ENCODE results near the gene RHOV. TPM values are rescaled to one million over a fixed set of nuclear protein-coding genes. Genes with fewer than 3 reads are reported as not detected.

The RHOV gene
- total RNA-seq, 1 experiment from 2014 or later, result 6.0 TPM

DNA sequence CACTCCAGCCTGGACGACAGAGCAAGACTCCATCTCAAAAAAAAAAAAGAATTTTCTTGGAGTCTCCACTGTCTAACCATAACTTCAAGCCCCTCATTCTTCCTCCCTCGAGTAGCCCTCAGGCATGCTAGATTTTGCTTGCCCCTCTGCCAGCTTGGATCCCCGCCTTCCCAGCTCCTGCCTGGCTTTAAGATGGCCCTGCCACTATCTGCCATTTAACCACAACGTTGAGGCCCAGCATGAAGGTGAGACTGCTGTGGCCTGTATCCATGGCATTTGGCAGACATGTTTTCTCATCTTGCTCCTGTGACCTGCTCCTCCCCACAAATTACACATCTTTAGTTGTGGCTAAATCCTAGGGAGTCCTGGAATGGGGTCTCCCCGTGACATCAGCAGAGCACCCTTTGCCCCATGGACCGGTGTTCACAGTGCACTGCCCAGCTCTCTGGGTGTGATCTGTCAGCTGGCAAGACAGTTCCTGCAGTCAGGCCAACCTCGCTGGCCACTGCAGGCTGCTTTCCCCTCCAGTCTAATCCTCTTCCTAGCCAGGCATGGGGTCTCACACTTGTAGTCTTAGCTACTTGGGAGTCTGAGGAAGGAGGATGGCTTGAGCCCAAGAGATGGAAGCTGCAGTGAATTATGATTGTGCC, 30.6 kb upstream of the RHOV start:
- ATAC-seq, result no peak
- Histone ChIP-seq H2AFZ (ENCODE audit: low read depth, low read length, poor library complexity, severe bottlenecking) (no peak overlapping the region), H3K4me3 (replicated peaks in 1 of 2; ENCODE audit: low read depth in 1 of 2, low read length in 2 of 2) (no peak overlapping the region), H3K4me2 (ENCODE audit: low read length) (no peak overlapping the region), H3K9ac (ENCODE audit: low read length) (no peak overlapping the region), H3K36me3 (ENCODE audit: control insufficient read depth in 1 of 2, insufficient read depth in 2 of 2, low read length in 2 of 2) (peaks cover 3 to 14% of the 10 kb centered on the region in 2 experiments; a peak in 2 of 4 replicates), H3K9me3 (ENCODE audit: control insufficient read depth in 1 of 2, insufficient read depth in 1 of 2, low read depth in 1 of 2, low read length in 2 of 2) (no peaks in the 10 kb centered on the region), H3K27ac (ENCODE audit: low read depth, low read length) (peak overlapping the region; percentile 26; the same call in 1 of the 2 replicates), H3K27me3 (ENCODE audit: insufficient read depth, low read length) (no peaks in the 10 kb centered on the region), H3K9me2 (ENCODE audit: insufficient read depth) (no peaks in the 10 kb centered on the region), H4K20me1 (ENCODE audit: insufficient read depth) (no peaks in the 10 kb centered on the region), H3K79me2 (ENCODE audit: insufficient read depth, low read length) (no peaks in the 10 kb centered on the region; the same call in 1 of the 2 replicates), H3K4me1 (ENCODE audit: control insufficient read depth in 1 of 2, insufficient read depth in 2 of 2, low read length in 2 of 2) (peaks cover 32 to 40% of the 10 kb centered on the region in 2 experiments)
- TF ChIP-seq YY1 (IDR thresholded peaks at IDR 0.05; ENCODE audit: extremely low read depth, insufficient replicate concordance, low read depth, low read length), result no peak
- TF ChIP-seq ZNF274 (IDR thresholded peaks at IDR 0.05; ENCODE audit: low read depth, low read length), result no peak
- TF ChIP-seq ZFX (IDR thresholded peaks at IDR 0.05), result no peak
- no peak for TF ChIP-seq EGR1 (IDR thresholded peaks at IDR 0.05; ENCODE audit: low read depth)
- TF ChIP-seq SIN3A (IDR thresholded peaks at IDR 0.05; ENCODE audit: low read depth), result no peak
- TF ChIP-seq POLR2A (IDR thresholded peaks at IDR 0.05; ENCODE audit: borderline replicate concordance, extremely low read depth, insufficient read depth, insufficient read length), result no peak
- TF ChIP-seq TCF7L2 (IDR thresholded peaks at IDR 0.05; ENCODE audit: borderline replicate concordance, extremely low read depth, insufficient read depth, insufficient read length), result no peak
- no peak for TF ChIP-seq POLR2AphosphoS5 (IDR thresholded peaks at IDR 0.05; ENCODE audit: low read depth, low read length)
- TF ChIP-seq SRF (IDR thresholded peaks at IDR 0.05; ENCODE audit: low read depth), result no peak
- no peak for TF ChIP-seq FOSL1 (IDR thresholded peaks at IDR 0.05; ENCODE audit: low read depth)
- no peak for TF ChIP-seq SP1 (IDR thresholded peaks at IDR 0.05; ENCODE audit: low read depth)
- no peak for TF ChIP-seq EZH2phosphoT487 (IDR thresholded peaks at IDR 0.05; ENCODE audit: borderline replicate concordance)
- no peak for TF ChIP-seq REST (IDR thresholded peaks at IDR 0.05; ENCODE audit: low read depth)
- no peak for TF ChIP-seq RAD21 (IDR thresholded peaks at IDR 0.05; ENCODE audit: low read depth)
- no peak for TF ChIP-seq CEBPB (IDR thresholded peaks at IDR 0.05; ENCODE audit: low read depth)
- no peak for DNase-seq (ENCODE audit: low read depth, low spot score)
- ChIA-PET CTCF (interaction anchor here (0.7 to 6.8 kb wide), 18 partner anchors 10 to 427 kb away, joined by 3 to 78 read pairs (median 4); partner anchors contain the start of genes CHAC1, DLL4, RHOV and VPS18), RAD21 (ENCODE audit: low non-redundant PET in 1 of 2, low total read pairs in 2 of 2, uncharacterized antibody in 2 of 2, unreplicated experiment in 2 of 2) (interaction anchor here (0.5 to 2.0 kb wide), 5 partner anchors 26 to 284 kb away, joined by 3 to 9 read pairs (median 3); partner anchors contain the start of gene CHAC1 (in 1 of the 2)), POLR2A (interaction anchor here (1.0 to 2.7 kb wide), 3 partner anchors 24 to 280 kb away, joined by 3 to 14 read pairs (median 4); partner anchors contain the start of genes CHAC1 and DLL4)
- intact Hi-C loops (cut with micrococcal nuclease), result loop anchor here (1.0 kb wide), 1 partner anchor 280 kb away; no protein-coding TSS in a partner anchor
- no TSS peak for BruUV-seq (replicated peaks)
